BE2C (cell line): Measurements from ENCODE around the gene PTPRN2.

Source experiments
- DNase-seq: peaks from one replicate; pipeline ENCODE4 v3.0.0-alpha.2; 2020
- H3K27me3 ChIP-seq: fragments of 250-450 bp; sonication (Bioruptor Pico); 2 replicates; pipeline ENCODE4 v1.5.1; 2020; ENCODE audit warnings: mild to moderate bottlenecking
- H3K36me3 ChIP-seq: fragments of 250-450 bp; sonication (Bioruptor Pico); 2 replicates; pipeline ENCODE4 v1.5.1; 2020; ENCODE audit warnings: mild to moderate bottlenecking
- H3K4me1 ChIP-seq: fragments of 250-450 bp; sonication (Bioruptor Pico); 2 replicates; pipeline ENCODE4 v1.5.1; 2020
- H3K4me3 ChIP-seq: 2 replicates; pipeline ENCODE4 v1.5.1; 2011; ENCODE audit warnings: low read depth, low read length
- H3K9me3 ChIP-seq: fragments of 250-450 bp; sonication (Bioruptor Pico); 2 replicates; pipeline ENCODE4 v1.5.1; 2020
- CTCF ChIP-seq: IDR thresholded peaks from 2 replicates; pipeline ENCODE4 v1.5.1; 2012; ENCODE audit warnings: mild to moderate bottlenecking, low read depth, low read length

The PTPRN2 gene

GRCh38 chr7:157843336-157844140 lies 744.1 kb downstream of the PTPRN2 start:
- DNase-seq: no peak
- peaks cover 2% of the 10 kb centered on the region; the same call in 1 of the 2 replicates for H3K9me3 ChIP-seq
- H3K36me3 ChIP-seq: no peaks in the 10 kb centered on the region
- H3K4me3 ChIP-seq: no peak overlapping the region
- TF ChIP-seq CTCF: no peak
- H3K27me3 ChIP-seq: no peaks in the 10 kb centered on the region
- H3K4me1 ChIP-seq: no peaks in the 10 kb centered on the region

- no peaks in the 10 kb centered on the region for H3K27me3 ChIP-seq
- H3K36me3 ChIP-seq: no peaks in the 10 kb centered on the region
- no peak for DNase-seq
- no peaks in the 10 kb centered on the region for H3K4me1 ChIP-seq
- no peak overlapping the region for H3K4me3 ChIP-seq
- no peak for TF ChIP-seq CTCF
- H3K9me3 ChIP-seq: peaks cover 2% of the 10 kb centered on the region; the same call in 1 of the 2 replicates
These were observed 745.8 kb downstream of the PTPRN2 start for GRCh38 chr7:157841773-157842370.

- H3K9me3 ChIP-seq: peaks cover 2% of the 10 kb centered on the region; the same call in 1 of the 2 replicates
- no peaks in the 10 kb centered on the region for H3K27me3 ChIP-seq
- H3K4me1 ChIP-seq: no peaks in the 10 kb centered on the region
- DNase-seq: no peak
- no peak for TF ChIP-seq CTCF
- H3K36me3 ChIP-seq: no peaks in the 10 kb centered on the region
- H3K4me3 ChIP-seq: no peak overlapping the region
These were observed 746.5 kb downstream of the PTPRN2 start for GRCh38 chr7:157840914-157841772.

GRCh38 chr7:157840174-157840913 lies 747.3 kb downstream of the PTPRN2 start:
- H3K27me3 ChIP-seq: no peaks in the 10 kb centered on the region
- no peaks in the 10 kb centered on the region for H3K36me3 ChIP-seq
- no peak for DNase-seq
- no peaks in the 10 kb centered on the region for H3K4me1 ChIP-seq
- H3K4me3 ChIP-seq: no peak overlapping the region
- H3K9me3 ChIP-seq: peaks cover 2% of the 10 kb centered on the region; the same call in 1 of the 2 replicates
- no peak for TF ChIP-seq CTCF

GRCh38 chr7:157839672-157840167 lies 747.9 kb downstream of the PTPRN2 start:
- Histone ChIP-seq H3K36me3 (no peaks in the 10 kb centered on the region), H3K4me3 (no peak overlapping the region), H3K9me3 (peaks cover 2% of the 10 kb centered on the region; the same call in 1 of the 2 replicates), H3K4me1 (no peaks in the 10 kb centered on the region), H3K27me3 (no peaks in the 10 kb centered on the region)
- no peak for TF ChIP-seq CTCF
- no peak for DNase-seq
